Fibroblast of the aortic adventitia (primary cell): ENCODE measurements around the gene SUSD4. TPM values are rescaled to one million over a fixed set of nuclear protein-coding genes. Genes with fewer than 3 reads are reported as not detected.
"Not testable (repeated sequence)": the region's sequence is repeated elsewhere in the genome, so short reads cannot be mapped to it uniquely, and the experiment has no call there.

ENCODE experiments used
- DNase-seq: peaks from one replicate; pipeline ENCODE4 v3.0.0-alpha.2; 2010; ENCODE audit warnings: low read depth
- H3K4me3 ChIP-seq: 2 replicates; pipeline ENCODE4 v1.5.1; 2011; ENCODE audit warnings: low read depth, mild to moderate bottlenecking, control low read depth, low read length, moderate library complexity
- total RNA-seq: library from RNA; depleted of rRNA; stranded (reverse); fragments of >200 nt; gene quantifications from 2 replicates; pipeline ENCODE4 v1.2.3, GENCODE V29; 2012; ENCODE audit warnings: low replicate concordance
- TF ChIP-seq, protein P1 (sequence below): IDR thresholded peaks from 2 replicates; pipeline ENCODE4 v1.5.1; 2011; ENCODE audit warnings: mild to moderate bottlenecking, low read length, control low read depth, inconsistent platforms; ENCODE audit not compliant: insufficient read depth

The SUSD4 gene
- total RNA-seq, 1 donor = 0.18 TPM

DNA sequence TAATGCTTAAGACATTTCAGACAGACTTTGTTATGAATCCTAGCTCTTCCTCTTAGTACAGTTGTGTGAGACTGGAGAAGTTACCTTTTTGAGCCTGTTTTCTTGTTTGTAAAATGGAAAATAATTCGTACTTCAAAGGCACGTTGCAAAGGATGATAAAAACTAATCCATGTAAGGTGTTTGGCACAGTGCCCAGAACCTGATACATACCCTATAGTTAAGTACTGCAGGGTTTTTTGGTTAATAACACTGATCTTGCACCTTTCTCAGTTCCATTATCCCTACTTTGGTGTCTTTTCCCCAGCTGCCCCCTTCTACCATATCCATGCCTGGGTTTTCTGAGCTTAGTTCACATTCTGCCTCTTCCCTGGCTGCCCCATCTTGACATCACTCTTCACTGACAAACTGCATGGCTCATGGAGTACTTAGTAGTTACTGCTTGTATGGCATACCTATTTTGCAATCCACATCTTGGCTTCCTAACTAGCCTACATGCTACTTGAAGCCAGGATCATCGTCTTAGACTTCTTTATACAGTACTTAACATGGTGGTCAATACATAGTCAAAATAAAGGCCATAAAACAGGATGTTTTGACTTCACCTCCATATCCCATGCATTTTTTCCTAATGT lies 39.3 kb upstream of the SUSD4 start:
- DNase-seq = peak; percentile 37
- H3K4me3 ChIP-seq = no peak overlapping the region
- TF ChIP-seq, protein P1, sequence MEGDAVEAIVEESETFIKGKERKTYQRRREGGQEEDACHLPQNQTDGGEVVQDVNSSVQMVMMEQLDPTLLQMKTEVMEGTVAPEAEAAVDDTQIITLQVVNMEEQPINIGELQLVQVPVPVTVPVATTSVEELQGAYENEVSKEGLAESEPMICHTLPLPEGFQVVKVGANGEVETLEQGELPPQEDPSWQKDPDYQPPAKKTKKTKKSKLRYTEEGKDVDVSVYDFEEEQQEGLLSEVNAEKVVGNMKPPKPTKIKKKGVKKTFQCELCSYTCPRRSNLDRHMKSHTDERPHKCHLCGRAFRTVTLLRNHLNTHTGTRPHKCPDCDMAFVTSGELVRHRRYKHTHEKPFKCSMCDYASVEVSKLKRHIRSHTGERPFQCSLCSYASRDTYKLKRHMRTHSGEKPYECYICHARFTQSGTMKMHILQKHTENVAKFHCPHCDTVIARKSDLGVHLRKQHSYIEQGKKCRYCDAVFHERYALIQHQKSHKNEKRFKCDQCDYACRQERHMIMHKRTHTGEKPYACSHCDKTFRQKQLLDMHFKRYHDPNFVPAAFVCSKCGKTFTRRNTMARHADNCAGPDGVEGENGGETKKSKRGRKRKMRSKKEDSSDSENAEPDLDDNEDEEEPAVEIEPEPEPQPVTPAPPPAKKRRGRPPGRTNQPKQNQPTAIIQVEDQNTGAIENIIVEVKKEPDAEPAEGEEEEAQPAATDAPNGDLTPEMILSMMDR = no peak

DNA sequence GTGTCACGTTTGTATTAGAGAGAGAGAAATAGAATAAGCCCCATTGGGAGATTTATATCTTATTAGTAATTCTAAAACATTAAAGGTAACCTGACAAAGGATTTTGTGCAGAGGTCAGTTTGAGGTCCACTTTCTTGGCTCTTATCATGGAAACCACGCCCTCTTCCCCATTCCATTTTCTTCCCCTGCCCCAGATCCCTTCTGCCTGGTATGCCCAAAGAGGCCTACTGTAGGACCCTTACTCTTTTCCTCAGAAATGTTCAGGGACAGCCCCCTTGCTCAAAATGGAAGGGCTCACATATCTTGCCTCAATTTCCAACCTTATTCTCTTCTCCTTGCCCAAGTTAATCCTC lies 38.8 kb upstream of the SUSD4 start:
- TF ChIP-seq, protein P1 = no peak
- no peak for DNase-seq
- H3K4me3 ChIP-seq = no peak overlapping the region

DNA sequence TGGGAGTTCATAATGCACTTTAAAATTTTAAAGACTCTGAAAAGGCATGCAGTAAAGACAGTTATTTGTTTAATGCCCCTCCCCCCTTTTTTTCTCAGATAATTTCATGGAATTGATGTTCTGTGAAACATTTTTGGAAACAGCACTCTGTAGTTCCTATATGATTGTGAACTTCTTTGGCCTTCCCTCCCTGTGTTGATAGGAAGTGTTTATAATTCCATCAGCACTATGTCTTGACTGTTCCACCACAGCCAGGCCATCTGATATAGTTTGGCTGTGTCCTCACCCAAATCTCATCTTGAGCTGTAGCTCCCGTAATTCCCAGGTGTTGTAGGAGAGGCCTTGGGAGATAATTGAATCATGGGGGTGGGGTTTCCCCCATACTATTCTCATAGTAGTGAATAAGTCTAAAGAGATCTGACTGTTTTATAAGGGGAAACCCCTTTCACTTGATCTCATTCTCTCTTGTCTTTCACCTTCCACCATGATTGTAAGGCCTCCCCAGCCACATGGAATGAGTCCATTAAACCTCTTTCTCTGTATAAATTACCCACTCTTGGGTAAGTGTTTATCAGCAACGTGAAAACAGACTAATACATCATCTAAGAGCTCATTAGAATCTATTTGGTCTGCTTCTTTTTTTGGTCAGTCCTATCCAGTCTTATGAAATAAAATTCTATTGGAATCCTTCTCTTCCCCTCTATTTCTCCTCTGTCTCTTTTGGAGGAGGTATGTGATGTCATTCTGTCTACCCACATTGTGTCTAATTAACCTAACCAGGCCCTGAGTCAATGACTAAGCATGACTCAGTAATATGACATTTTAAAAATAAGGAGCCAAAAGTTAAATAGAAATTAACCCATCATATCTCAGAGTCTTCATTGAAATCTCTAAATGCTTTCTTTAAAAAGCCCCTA lies 38.2 kb upstream of the SUSD4 start:
- TF ChIP-seq, protein P1 = no peak
- H3K4me3 ChIP-seq = no peak overlapping the region
- peak; percentile 79 for DNase-seq

DNA sequence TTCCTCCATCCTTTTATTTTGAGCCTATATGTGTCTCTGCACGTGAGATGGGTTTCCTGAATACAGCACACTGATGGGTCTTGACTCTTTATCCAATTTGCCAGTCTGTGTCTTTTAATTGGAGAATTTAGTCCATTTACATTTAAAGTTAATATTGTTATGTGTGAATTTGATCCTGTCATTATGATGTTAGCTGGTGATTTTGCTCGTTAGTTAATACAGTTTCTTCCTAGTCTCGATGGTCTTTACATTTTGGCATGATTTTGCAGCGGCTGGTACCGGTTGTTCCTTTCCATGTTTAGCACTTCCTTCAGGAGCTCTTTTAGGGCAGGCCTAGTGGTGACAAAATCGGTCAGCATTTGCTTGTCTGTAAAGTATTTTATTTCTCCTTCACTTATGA lies 35.4 kb upstream of the SUSD4 start:
- not testable (repeated sequence) for H3K4me3 ChIP-seq, DNase-seq

DNA sequence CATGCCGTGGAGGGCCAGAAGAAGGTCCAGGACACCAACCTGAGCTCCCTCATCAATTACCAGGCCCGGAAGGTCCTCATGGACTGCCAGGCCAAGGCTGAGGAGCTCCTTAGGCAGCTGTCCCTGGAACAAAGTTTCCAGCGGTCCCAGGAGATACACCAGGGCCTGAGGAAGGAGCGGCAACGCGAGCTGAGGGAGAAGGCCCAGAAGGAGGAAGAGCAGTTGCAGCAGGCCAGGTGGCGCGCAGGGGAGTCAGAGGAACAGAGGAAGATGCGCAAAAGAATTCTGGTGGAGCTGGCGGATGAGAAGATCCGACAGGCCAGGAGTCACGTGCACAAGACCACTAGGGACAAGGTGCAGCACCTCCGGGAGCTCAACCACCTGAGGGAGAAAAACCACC lies 30.7 kb upstream of the SUSD4 start:
- H3K4me3 ChIP-seq = no peak overlapping the region
- DNase-seq = no peak
- TF ChIP-seq, protein P1 = no peak

DNA sequence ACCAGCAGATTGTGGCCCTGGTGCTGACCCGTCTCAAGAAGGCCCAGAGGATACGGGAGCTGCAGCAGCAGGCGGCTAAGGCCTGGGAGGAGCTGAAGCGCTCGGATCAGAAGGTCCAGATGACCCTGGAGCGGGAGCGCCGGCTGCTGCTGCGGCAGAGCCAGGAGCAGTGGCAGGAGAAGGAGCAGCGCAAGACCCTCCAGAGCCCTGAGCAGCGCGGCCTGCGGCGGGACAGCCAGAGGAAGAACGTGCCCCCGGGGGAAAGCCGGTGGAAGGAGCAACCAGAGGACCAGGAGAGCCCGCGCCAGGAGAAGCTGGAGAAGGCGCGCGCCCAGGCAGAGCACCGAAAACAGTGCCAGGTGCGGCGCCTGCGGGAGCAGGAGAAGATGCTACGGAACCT lies 30.3 kb upstream of the SUSD4 start:
- TF ChIP-seq, protein P1 = no peak
- no peak for DNase-seq
- no peak overlapping the region for H3K4me3 ChIP-seq
